MM.1S (cell line): ENCODE results near the gene NPC2.
"Not testable (repeated sequence)": the region's sequence is repeated elsewhere in the genome, so short reads cannot be mapped to it uniquely, and the experiment has no call there.

ENCODE experiments used
- CTCF ChIP-seq: fragments of 300-600 bp; sonication (generic); IDR thresholded peaks from 2 replicates; pipeline ENCODE4 v1.5.1; 2016; ENCODE audit warnings: antibody characterized with exemption, low read length, mixed read lengths
- EZH2 ChIP-seq: fragments of 300-600 bp; sonication (generic); optimal IDR thresholded peaks from 2 replicates; pipeline ENCODE3; 2017; ENCODE audit warnings: low read depth, mild to moderate bottlenecking, antibody characterized with exemption, low read length, mixed read lengths

GRCh38 chr14:74454397-74454796, 38.7 kb downstream of the NPC2 start:
- not testable (repeated sequence) for TF ChIP-seq CTCF, EZH2
